ENCODE data around the gene PRR5. TPM values are rescaled to one million over a fixed set of nuclear protein-coding genes. Genes with fewer than 3 reads are reported as not detected.

Gene PRR5
- total RNA-seq, 1 experiment from 2014 or later: 26.9 TPM

DNA sequence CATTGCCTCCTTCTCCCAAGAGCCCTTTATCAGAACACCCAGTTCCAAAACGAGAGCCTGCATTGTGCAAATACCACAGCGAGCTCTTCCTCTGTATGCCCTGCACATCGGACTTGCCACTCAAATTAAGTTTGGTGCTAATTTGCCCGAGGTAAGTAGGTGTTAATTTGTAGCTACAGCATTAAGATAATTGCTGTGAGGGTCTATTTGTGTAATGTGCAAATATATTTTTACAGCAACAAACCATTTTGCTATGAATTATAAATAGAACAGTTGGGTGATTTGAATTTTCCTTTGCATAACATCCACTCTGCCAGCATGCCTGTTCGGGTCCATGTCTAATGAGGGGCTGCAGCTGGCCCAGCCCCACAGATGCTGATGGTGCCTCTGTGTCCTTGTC is 58.5 kb downstream of the PRR5 start:
- ATAC-seq (no peak), DNase-seq (ENCODE audit: low read depth, low spot score) (no peak)
- CTCF ChIA-PET: no interaction called here
- BruUV-seq (replicated peaks): no TSS peak
- Histone ChIP-seq H3K36me3 (ENCODE audit: control insufficient read depth in 1 of 2, insufficient read depth in 2 of 2, low read length in 2 of 2) (peaks cover 0 to 4% of the 10 kb centered on the region in 2 experiments; a peak in 1 of 4 replicates), H2AFZ (ENCODE audit: low read depth, low read length, poor library complexity, severe bottlenecking) (no peak overlapping the region), H3K4me3 (replicated peaks in 1 of 2; ENCODE audit: low read depth in 1 of 2, low read length in 2 of 2) (no peak overlapping the region), H3K9me2 (ENCODE audit: insufficient read depth) (no peaks in the 10 kb centered on the region), H3K4me1 (ENCODE audit: control insufficient read depth in 1 of 2, insufficient read depth in 2 of 2, low read length in 2 of 2) (peaks cover 32 to 38% of the 10 kb centered on the region in 2 experiments), H3K27me3 (ENCODE audit: insufficient read depth, low read length) (no peaks in the 10 kb centered on the region), H3K4me2 (ENCODE audit: low read length) (no peak overlapping the region), H3K79me2 (ENCODE audit: insufficient read depth, low read length) (peaks cover 99% of the 10 kb centered on the region), H3K9ac (ENCODE audit: low read length) (no peak overlapping the region), H3K27ac (ENCODE audit: low read depth, low read length) (no peak overlapping the region), H4K20me1 (ENCODE audit: insufficient read depth) (peaks cover 12% of the 10 kb centered on the region; the same call in 1 of the 2 replicates), H3K9me3 (ENCODE audit: control insufficient read depth in 1 of 2, insufficient read depth in 1 of 2, low read depth in 1 of 2, low read length in 2 of 2) (no peaks in the 10 kb centered on the region)
- TF ChIP-seq ELF1 (IDR thresholded peaks at IDR 0.05; ENCODE audit: borderline replicate concordance, low read depth) (no peak), EGR1 (IDR thresholded peaks at IDR 0.05; ENCODE audit: low read depth) (no peak), EZH2 (IDR thresholded peaks at IDR 0.05) (no peak), SP1 (IDR thresholded peaks at IDR 0.05; ENCODE audit: low read depth) (no peak), TCF7L2 (IDR thresholded peaks at IDR 0.05; ENCODE audit: borderline replicate concordance, extremely low read depth, insufficient read depth, insufficient read length) (no peak), JUND (IDR thresholded peaks at IDR 0.05) (no peak), FOSL1 (IDR thresholded peaks at IDR 0.05; ENCODE audit: low read depth) (no peak), SIN3A (IDR thresholded peaks at IDR 0.05; ENCODE audit: low read depth) (no peak), RAD21 (IDR thresholded peaks at IDR 0.05; ENCODE audit: low read depth) (no peak), YY1 (IDR thresholded peaks at IDR 0.05; ENCODE audit: extremely low read depth, insufficient replicate concordance, low read depth, low read length) (no peak), EZH2phosphoT487 (IDR thresholded peaks at IDR 0.05; ENCODE audit: borderline replicate concordance) (no peak)
- TF ChIP-seq, protein P1, sequence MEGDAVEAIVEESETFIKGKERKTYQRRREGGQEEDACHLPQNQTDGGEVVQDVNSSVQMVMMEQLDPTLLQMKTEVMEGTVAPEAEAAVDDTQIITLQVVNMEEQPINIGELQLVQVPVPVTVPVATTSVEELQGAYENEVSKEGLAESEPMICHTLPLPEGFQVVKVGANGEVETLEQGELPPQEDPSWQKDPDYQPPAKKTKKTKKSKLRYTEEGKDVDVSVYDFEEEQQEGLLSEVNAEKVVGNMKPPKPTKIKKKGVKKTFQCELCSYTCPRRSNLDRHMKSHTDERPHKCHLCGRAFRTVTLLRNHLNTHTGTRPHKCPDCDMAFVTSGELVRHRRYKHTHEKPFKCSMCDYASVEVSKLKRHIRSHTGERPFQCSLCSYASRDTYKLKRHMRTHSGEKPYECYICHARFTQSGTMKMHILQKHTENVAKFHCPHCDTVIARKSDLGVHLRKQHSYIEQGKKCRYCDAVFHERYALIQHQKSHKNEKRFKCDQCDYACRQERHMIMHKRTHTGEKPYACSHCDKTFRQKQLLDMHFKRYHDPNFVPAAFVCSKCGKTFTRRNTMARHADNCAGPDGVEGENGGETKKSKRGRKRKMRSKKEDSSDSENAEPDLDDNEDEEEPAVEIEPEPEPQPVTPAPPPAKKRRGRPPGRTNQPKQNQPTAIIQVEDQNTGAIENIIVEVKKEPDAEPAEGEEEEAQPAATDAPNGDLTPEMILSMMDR (IDR thresholded peaks at IDR 0.05 in 2 of 3, conservative IDR thresholded peaks at IDR 0.05 in 1 of 3; ENCODE audit: borderline replicate concordance in 1 of 3, insufficient read depth in 1 of 3, low read depth in 2 of 3, low read length in 2 of 3): no peak
- POLR2A ChIA-PET: no interaction called here
- intact Hi-C loops (cut with micrococcal nuclease): no loop called here
- RAD21 ChIA-PET (ENCODE audit: low non-redundant PET in 1 of 2, low total read pairs in 2 of 2, uncharacterized antibody in 2 of 2, unreplicated experiment in 2 of 2): interaction anchor here in 1 of 2 experiments (0.5 kb wide), 1 partner anchor 13 kb away, joined by 4 read pairs; no protein-coding TSS in a partner anchor
